DMS114 treated with DMSO at 0.1 percent for 48 hours (cell line): Measurements from ENCODE around the gene TTLL12.

ENCODE experiments used
- DNase-seq: peaks from one replicate; lab custom pipeline; 2025; ENCODE audit not compliant: unreplicated experiment; lab: John Stamatoyannopoulos, UW

Gene TTLL12

DNA sequence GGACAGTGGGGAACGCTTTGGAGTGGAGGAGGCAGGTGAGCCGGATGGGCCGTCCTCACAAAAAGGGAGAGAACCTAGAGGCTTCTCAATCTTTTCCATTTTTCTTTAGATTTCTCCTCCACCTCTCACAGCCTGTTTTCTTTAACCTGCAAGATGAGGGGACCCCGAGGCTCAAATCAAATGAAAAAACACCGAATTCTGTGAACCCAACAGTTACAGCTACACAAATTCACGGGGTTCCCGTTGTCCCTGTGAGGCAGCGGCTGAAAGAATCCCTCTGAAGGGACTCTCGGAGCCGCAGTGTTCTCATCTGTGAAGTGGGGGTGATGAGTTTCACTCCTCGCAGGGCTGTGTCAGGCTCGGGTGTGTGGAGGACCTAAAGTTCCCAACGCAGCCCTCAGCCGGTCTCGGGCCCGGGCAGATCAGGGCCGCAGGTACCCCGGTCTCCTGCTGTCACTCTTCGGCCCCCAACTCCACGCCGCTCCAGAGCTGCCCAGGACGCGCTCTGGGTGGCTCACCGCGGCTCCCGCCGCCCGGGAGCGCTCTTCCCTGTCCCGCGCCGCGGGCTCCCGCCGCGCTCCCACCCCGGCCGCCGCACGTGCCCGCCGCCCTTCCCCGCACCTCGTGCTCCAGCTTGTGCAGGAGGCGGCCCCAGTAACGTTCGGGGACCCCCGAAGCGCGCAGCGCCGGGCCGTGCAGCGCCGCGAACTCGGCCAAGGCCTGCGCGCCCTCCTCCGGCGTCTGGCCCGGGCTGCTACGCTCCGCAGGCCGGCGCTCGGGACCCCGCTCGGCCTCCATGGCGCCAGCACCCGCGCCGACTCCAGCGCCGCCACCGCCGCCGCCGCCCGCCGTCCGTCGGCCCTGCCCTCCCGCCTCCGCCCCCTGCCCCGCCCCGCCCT lies at the start of gene TTLL12:
Gene TTLL12, minus strand, starts transcription at position 863 of the 899 bp plus-strand sequence. Its CDS starts 65 bp downstream, at position 798.
- DNase-seq: peak; percentile 4

DNA sequence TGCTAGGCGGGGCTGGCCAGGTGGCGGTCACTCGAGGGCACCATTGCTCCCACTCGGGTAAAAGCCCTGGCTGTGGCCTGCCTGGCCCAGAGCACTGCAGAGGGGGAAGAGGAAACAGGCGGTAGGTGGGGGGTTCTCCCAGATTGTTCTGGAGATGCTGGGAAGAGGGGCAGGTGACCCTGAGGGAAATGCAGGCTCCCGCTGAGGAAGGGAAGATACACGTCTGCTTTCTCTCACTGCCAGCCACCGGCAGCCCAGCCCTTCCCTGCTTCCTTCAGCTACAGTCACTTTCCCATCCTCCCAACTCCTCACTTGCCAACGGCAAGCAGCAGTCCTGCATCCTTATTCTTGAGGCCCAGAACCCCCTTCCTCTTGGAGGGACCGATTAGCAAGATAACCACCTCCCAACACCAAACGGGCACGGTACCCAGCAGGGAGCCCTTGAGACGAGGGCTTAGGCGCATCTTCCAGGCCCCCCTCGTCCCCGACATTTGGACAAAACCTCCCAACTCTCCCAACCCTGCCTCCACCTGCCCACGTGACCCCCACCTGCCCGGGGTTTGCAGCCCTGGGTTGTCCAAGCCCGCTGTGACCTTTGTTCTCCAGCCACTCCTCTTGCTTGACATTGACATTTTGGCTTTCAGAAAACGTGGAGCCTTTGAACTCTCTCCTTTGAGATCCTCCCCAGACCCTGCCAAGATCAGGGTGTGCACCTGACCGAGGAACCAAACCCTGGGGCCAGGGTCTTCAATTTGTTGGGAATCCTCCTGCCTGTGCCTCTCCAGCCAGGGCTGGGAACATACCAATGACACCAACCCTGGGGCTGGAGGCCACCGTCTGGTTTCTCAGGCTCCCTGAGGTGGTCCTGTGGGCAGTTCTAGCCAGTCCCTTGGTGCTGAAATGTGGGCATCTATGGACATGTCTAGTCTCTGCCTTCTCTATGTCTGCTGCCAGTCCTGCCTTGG lies 48.8 kb upstream of the TTLL12 start:
- no peak for DNase-seq

DNA sequence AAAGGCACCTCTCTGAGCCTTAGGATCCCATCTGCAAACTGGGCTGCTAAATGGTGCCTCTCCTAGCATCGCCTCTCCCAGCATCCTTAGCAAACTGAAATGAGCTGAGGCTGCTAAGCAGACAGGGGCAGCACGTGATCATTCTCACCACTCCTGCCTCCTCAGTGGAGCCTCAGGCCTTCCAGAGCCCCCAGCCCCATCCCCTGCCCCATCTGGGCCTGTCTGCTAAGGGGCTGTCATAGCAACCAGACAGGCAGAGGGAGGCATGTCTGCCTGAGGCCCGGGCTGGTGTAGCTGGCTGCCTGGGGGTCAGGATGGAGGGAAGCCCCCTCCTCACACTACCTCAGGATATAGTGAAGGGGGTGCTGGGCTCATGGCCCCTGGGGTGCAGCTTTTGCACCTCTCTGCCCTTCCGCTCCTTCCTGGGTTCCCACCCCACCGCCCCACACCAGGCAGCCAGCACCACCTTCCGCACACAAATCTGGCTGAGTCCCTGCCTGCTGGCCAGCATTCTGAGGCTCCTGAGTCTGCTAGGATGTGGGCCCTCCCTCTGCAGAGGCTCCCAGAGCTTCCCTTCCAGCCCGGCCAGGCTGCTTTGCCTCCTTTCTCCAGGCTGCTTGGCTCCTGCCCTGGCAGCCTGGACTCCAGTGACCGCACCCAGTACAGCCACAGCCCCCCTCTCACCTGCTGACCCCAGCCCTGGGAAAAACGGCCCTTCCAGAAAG lies 47.5 kb upstream of the TTLL12 start:
- DNase-seq: no peak

DNA sequence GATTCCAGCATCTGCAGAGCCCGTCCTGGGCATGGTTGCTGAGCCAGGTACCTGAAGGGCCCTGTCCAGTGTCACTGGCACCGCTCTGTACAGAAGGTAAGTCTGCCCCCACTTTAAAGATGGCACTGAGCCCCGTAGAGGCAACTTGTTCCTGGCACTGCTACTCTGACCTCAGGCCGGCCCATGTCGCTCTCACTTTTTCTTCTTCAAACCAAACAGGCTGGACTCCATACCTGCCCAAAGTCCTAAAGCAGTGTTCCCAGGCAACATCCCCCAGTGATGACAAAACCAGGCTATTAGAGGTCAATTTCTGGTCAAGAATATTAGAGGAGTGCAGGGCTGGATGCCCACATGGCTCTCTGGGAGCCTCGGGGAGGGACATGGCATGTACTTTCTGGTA lies 46.6 kb upstream of the TTLL12 start:
- no peak for DNase-seq

DNA sequence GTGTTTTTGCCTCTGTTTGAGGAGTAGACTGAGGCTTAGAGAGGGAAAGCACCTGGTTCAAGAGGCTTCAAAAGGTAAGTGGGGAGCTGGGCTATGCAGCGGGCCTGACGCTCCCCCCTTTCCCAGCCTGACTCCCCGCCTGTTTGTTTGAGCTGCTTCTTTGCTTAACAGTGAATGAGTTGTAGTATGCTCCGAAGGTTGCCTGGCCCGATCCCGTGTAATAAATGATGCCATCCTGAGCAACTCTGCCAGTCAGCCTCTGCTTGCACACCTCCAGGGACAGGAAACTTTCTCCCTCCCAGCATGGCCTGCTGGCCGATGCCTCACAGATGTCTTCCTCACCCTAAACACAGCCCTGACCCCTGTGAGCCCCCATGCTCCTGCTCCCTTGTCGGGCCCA lies 45.5 kb upstream of the TTLL12 start:
- DNase-seq: no peak

DNA sequence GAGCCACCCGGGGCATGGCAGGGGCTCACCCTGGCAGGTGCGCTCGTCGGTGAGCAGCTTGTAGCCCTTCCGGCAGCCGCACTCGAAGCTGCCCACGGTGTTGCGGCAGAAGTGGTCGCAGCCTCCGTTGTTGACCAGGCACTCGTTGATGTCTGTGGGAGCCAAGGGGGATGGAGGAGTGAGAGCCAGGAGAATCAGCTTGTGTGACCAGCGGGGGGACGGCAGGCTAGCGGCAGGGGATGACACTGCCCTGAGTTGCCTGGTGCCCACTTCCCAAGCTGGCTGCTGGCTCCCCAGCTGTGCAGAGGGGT lies 44.7 kb upstream of the TTLL12 start:
- no peak for DNase-seq

DNA sequence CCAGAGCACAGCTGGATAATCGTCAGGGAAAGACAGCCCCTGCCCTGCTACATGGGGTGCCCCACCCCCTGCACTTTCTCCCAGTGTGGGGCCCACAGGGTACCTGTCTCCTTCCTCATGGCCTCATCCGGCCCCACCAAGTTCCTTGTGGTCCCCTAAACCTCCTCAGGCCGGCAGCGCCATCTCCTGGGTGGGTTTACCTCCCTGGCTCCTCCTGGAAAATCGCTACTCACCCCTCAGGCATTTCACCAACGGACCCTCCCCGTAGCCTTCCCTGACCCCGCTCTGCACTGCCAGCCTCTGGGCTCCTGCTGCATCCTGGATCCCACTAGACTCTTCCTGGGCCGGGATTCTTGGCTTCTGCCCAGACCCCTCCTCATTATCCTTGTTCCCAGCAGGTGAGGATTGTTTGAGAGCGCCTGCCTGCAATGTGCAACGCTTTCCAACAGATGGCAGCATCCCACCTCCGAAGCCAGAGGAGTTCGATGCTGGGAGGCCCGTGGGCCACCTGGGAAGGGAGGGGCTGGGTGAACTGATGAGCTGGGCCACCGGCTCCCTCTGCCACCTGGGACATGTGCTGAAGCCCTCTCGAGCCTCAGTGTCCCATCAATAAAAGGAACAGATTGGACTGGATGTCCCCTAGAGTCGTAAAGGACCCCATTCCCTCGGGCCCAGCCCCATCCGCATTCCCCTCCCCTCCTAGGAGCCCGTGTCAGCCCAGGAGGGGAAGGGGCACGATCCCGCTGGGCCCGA lies 44.2 kb upstream of the TTLL12 start:
- peak; percentile 24 for DNase-seq

DNA sequence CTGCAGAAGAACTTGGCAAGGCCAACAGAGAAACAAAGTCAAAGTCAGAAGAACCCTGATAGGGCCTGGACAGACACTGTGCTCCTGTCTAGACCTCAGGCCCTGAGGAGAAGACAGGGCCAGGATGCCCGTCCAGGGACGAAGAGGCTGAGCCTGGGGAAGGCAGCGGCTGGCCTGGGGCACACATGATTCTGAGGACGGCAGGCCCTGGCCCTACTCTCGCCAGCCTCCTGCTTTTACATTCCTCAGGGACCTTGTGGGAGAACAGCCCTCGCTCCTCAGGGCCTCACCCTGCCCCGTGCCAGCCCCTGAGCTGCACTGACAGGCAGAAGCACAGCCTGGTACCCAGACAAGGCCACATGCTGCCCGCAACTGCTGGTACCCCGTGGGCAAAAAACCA lies 43.6 kb upstream of the TTLL12 start:
- DNase-seq: no peak

DNA sequence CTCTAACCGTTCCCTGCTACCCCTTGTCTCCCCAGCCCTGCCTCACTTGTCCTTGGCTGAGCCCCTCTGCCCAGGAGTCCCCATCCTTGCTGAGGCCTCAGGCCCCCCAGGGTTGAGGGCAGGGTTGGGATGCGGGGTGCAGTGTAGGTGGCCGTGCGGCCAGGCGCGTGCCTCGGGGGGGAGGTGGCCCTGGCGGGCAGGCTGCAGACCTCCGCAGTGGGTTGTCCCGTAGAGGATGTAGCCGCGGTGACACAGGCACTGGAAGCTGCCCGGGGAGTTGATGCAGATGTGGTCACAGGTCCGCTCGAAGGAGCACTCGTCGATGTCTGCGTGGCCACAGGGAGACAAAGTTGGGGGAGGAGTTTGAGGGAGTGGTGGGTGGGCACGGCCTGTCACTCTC lies 41.9 kb upstream of the TTLL12 start:
- DNase-seq: no peak

DNA sequence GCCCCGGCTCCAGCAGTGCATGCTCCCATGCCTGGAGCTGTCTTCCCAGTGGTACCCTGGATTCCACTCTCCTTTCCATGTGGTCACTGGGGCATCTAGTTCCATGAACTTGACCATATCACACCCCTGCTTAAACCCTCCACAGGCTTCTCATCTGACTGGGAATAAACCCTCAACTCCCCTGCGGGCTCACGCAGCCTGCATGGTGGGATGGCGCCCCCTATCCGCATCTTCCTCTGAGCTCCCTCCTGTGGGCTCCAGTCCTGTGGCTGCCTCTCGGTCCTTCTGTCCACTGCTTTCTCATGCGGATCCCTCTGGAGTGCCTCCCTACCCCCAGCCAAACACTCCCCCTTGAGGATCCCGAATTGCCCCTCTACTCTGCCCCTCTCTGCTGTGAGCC lies 41.4 kb upstream of the TTLL12 start:
- peak; percentile 15 for DNase-seq

DNA sequence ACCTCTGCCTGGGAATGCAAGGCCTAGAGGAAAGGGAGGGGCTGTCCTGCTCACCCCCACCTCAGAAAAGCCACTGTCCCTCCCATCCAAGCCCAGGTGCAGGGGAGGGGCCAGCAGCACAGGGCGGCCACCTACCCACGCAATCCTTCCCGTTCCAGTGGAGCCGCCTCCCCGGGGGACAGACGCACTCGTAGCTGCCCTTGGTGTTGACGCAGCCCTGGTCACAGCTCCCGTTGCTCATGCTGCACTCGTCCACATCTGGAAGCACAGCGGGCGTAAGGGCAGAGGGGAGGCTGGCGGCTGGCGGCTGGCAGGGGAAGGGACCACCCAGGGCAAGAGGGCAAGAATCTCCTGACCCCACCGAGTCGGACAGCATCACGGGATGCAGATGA lies 40.3 kb upstream of the TTLL12 start:
- DNase-seq: no peak

DNA sequence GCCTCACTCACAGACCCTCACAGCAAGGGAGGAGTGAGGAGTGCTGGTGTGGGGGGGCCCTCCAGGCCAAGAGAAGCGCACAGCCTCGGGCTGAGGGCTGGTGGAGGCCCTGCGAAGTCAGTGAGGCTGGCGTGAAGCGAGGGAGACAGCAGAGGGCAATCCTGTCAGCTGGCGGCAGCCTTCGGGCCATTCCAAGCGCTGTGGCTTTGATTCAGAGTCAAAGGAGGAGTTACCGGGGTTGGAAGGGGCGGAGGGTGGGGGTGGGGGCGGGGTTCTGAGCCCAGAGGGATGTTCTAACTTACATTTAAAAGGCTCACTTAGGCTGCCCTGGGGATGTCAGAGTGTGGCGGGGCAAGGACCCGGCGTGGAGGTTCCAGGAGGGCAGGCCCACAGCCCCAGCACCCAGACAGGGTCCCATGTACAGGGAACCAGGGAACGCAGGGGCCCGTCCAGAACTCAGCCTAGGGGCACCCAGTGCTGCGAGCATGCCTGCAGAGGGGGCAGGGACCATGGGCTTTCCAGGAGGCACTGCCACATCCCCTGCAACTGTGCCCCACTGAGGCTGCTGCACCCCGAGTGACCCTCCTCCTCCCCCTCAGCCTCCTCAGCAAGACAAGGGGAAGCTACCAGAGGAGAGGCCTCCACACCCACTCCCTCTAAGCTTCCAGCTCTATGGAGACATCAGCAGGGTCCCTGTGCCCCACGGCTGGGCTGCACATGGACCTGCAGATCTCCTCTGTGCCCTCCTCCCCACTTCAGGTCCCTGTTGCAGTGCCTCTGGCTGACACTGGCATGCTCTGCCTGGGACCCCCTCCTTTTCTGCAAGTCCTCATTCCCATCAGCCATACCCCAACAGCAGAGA lies 39.7 kb upstream of the TTLL12 start:
- no peak for DNase-seq

DNA sequence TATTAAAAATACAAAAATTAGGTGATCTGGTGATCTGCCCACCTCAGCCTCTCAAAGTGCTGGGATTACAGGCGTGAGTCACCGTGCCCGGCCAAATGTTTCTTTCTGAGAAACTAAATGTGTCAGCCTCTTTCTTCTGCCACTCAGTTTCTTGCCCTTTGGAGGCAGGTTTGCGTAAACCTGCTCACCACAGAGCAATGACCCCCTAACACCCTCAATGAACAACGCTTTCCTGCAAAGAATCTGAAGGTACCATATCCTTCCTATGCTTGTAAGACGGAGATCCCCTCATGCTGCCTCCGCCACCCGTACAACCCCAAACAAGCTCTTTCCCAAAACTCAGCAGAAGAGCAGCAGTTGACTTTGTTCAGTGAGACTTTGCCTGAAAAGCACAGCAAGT lies 38.7 kb upstream of the TTLL12 start:
- DNase-seq: no peak

DNA sequence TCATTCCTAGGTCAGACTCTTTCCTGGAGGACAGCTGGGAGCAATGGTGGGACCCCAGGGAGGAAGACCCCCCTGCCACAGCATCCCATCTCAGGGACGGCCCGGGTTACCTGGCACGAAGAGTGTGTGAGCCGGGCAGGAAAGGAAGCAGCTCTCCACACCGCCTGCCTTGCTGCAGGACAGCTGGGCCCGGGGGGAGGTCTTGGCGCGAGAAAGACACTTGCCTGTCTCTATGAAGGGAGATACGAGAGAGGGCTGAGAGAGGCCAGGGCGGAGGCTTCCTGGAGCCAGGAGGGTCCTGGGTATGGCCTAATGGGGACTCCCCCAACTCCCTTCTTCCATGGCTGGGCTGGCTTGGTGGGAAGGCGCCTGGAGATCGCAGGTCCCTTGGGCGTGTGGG lies 36.1 kb upstream of the TTLL12 start:
- no peak for DNase-seq

DNA sequence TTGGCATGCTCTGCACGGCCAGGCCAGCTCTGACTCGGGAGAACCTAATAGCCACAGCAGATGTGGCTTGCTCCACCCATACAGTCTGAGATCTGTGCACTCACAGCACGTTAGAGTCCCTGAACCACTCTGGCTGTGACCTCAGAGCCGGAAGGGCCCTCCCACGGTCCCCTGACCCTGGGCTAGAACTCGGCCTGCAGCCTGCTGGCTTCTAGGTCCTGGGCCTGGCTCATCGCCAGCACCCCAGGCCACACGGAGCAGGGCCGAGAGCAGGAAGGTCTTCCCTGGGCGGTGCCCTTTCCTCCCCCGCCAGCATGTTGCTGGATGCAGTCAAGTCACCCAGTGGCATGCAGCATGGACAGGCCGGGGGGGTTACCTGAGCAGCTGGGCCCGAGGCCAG lies 35.3 kb upstream of the TTLL12 start:
- DNase-seq: no peak

DNA sequence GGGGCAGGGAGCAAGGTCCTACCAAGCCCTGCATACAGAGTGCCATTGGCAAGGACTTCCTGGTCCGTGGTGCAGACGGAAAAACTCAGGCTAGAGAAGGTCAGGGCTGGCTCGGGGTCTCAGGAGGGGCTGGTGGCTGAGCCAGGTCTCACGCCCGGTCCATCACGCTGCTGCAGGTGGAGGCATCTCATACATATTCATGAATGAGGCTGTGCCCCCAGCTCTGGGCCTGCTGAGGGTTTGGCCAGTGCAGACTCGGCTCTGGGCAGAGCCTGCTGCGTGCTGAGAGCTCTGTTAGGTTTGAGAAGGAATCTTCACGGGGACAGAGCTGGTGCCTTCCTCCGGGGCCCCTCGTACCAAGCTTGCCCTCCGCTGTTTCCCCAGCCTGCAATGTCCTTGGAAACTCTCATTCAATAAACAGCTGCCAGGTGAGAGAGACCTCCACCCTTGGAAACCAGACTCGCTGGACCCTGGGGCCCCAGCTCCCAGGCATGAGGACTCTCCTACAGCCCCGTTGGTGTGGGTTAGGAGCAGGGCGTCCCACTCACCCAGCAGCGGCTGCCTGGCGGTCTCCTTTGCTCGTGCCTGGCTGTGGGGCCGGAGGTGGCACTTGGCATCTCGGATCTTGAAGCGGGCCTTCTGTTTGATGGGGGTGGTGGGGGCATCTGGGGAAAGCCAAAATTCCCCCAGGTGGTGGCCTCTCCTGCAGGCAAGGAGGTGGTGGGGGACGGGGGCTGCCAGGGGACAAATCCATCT lies 33.9 kb upstream of the TTLL12 start:
- no peak for DNase-seq

DNA sequence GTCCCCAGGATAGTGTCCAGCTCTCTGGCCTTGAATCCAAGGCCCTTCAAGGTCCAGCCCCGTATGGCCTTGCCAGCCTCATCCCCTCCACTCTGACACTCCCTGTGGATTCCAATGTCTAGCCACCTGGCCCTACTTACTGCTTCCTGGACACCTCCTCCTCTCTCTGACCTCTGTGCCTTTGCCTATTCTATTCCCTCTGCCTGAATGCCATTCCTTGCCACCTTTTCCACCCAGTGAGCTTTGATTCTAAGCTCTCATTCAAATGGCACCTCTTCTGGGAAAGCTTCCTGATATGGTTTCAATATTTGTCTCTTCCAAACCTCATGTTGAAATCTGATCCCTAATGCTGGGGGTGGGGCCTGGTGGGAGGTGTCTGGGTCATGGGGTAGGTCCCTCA lies 31.9 kb upstream of the TTLL12 start:
- no peak for DNase-seq

DNA sequence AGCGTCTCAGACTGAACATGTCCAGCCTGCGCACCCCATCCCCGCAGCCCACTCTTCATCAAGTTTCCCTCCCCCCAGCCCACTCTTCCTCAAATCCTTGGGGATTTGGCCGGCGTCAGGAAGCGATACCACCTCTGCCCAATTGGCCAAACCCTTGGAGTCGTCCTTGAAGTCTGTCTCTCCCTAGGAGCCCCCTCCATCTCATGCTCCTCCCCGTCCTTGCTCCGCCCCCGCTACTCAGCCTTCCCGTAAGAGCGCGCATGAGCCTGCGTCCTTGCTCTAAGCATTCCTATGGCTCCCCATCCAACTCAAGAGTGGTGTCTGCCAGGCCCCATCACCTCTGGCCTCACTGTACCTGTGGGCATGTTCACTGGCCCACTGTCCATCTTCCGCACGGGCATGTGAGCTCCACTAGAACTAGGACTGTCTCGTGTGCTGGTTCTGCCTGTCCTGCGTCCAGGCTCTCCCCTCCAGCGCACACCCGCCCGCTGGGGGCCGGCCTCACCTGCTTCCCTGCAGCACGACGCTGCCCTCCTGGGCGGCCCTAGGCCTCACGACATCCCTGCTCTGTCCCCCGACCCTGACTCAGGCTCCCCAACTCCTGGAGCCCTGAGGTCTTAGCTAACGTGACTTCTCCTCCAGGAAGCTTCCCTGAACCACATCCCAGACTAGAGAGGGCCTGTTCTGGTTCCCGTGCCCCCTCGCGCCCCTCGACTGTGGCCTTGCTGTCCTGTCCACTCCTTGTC lies 30.5 kb upstream of the TTLL12 start:
- no peak for DNase-seq
